KMS-11 (cell line): ENCODE measurements around the gene PLTP.
"Not testable (repeated sequence)": the region's sequence is repeated elsewhere in the genome, so short reads cannot be mapped to it uniquely, and the experiment has no call there.

Experiments
- H2AFZ ChIP-seq: fragments of 200-600 bp; sonication (generic); 2 replicates; pipeline ENCODE4 v1.6.1; 2016; ENCODE audit warnings: antibody characterized with exemption, mixed run types, low read depth
- H3K27ac ChIP-seq: fragments of 200-600 bp; sonication (generic); 2 replicates; pipeline ENCODE4 v1.6.1; 2016; ENCODE audit warnings: mild to moderate bottlenecking, mixed run types
- H3K27me3 ChIP-seq: fragments of 200-600 bp; sonication (generic); 2 replicates; pipeline ENCODE4 v1.6.1; 2017; ENCODE audit warnings: mild to moderate bottlenecking, low read depth, mixed run types, moderate library complexity; ENCODE audit not compliant: insufficient read depth
- H3K36me3 ChIP-seq: fragments of 200-600 bp; sonication (generic); 2 replicates; pipeline ENCODE4 v1.6.1; 2017; ENCODE audit warnings: mild to moderate bottlenecking, mixed run types; ENCODE audit not compliant: insufficient read depth
- H3K4me1 ChIP-seq: fragments of 200-600 bp; sonication (generic); 2 replicates; pipeline ENCODE4 v1.6.1; 2016; ENCODE audit warnings: mild to moderate bottlenecking, low read depth, mixed run types; ENCODE audit not compliant: poor library complexity, severe bottlenecking
- H3K4me2 ChIP-seq: fragments of 200-600 bp; sonication (generic); 2 replicates; pipeline ENCODE4 v1.7.0; 2016; ENCODE audit warnings: mild to moderate bottlenecking, mixed run types
- H3K4me3 ChIP-seq: fragments of 200-600 bp; sonication (generic); IDR thresholded peaks from 2 replicates; pipeline ENCODE4 v1.6.1; 2017; ENCODE audit warnings: low read depth, low read length, mixed read lengths; ENCODE audit not compliant: insufficient read depth
- H3K79me2 ChIP-seq: fragments of 200-600 bp; sonication (generic); 2 replicates; pipeline ENCODE4 v1.6.1; 2016; ENCODE audit warnings: low read depth, mixed run types; ENCODE audit not compliant: insufficient read depth
- H3K9ac ChIP-seq: fragments of 200-600 bp; sonication (generic); 2 replicates; pipeline ENCODE4 v1.6.1; 2016; ENCODE audit warnings: mild to moderate bottlenecking, mixed run types
- H4K20me1 ChIP-seq: fragments of 200-600 bp; sonication (generic); 2 replicates; pipeline ENCODE4 v1.6.1; 2016; ENCODE audit warnings: mild to moderate bottlenecking, mixed run types; ENCODE audit not compliant: insufficient read depth
- TF ChIP-seq, protein P1 (sequence below): fragments of 200-600 bp; sonication (generic); conservative IDR thresholded peaks from 2 replicates; pipeline ENCODE4 v1.6.1; 2017; ENCODE audit warnings: low read depth, mild to moderate bottlenecking, antibody characterized with exemption, low read length, moderate library complexity, mixed read lengths

Gene PLTP

DNA sequence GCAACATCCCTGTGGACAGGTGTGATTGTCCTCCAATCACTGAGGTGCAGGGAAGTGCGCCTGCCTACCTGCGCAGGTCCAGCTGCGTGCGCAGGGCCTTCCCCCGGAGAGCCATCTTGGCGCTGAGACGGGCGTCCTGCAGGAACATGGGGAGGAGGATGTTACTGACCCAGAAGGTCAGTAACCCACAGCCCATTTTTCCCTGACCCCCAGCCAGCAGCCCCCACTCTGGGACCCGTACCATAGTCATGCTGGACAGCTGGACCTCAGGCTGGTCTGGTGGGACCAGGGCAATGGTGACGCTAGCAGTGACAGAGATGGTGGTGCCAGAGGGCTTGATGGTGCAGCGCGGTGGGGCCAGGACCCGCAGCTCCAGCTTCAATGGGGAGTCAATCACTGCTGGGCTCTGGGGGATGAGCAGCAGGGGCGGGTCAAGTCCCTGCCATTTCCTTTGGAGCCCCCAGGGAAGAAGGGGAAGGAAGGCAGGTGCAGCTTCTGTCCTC lies 9.7 kb downstream of the PLTP start:
- Histone ChIP-seq H3K9ac (no peak overlapping the region), H3K27ac (no peak overlapping the region), H3K4me2 (no peak overlapping the region), H3K27me3 (no peaks in the 10 kb centered on the region), H3K4me3 (no peak overlapping the region), H3K4me1 (no peaks in the 10 kb centered on the region), H2AFZ (no peak overlapping the region), H3K36me3 (no peaks in the 10 kb centered on the region), H4K20me1 (no peaks in the 10 kb centered on the region), H3K79me2 (no peaks in the 10 kb centered on the region)
- TF ChIP-seq, protein P1, sequence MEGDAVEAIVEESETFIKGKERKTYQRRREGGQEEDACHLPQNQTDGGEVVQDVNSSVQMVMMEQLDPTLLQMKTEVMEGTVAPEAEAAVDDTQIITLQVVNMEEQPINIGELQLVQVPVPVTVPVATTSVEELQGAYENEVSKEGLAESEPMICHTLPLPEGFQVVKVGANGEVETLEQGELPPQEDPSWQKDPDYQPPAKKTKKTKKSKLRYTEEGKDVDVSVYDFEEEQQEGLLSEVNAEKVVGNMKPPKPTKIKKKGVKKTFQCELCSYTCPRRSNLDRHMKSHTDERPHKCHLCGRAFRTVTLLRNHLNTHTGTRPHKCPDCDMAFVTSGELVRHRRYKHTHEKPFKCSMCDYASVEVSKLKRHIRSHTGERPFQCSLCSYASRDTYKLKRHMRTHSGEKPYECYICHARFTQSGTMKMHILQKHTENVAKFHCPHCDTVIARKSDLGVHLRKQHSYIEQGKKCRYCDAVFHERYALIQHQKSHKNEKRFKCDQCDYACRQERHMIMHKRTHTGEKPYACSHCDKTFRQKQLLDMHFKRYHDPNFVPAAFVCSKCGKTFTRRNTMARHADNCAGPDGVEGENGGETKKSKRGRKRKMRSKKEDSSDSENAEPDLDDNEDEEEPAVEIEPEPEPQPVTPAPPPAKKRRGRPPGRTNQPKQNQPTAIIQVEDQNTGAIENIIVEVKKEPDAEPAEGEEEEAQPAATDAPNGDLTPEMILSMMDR: no peak

DNA sequence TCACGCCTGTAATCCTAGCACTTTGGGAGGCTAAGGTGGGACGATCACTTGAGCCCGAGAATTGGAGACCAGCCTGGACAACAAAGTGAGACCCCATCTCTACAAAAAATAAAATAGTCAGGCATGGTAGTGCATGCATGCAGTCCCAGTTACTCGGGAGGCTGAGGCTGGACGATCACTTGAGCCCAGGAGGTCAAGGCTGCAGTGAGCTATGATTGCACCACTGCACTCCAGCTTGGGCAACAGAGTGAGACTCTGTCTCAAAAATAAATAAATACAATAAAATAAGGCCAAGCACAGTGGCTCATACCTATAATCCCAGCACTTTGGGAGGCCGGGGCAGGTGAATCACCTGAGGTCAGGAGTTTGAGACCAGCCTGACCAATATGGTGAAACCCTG lies 10.6 kb downstream of the PLTP start:
- H3K79me2 ChIP-seq, H3K27me3 ChIP-seq, H3K4me3 ChIP-seq, H3K4me2 ChIP-seq, H3K9ac ChIP-seq, H4K20me1 ChIP-seq, H3K27ac ChIP-seq, H3K36me3 ChIP-seq, H2AFZ ChIP-seq, H3K4me1 ChIP-seq: not testable (repeated sequence)

DNA sequence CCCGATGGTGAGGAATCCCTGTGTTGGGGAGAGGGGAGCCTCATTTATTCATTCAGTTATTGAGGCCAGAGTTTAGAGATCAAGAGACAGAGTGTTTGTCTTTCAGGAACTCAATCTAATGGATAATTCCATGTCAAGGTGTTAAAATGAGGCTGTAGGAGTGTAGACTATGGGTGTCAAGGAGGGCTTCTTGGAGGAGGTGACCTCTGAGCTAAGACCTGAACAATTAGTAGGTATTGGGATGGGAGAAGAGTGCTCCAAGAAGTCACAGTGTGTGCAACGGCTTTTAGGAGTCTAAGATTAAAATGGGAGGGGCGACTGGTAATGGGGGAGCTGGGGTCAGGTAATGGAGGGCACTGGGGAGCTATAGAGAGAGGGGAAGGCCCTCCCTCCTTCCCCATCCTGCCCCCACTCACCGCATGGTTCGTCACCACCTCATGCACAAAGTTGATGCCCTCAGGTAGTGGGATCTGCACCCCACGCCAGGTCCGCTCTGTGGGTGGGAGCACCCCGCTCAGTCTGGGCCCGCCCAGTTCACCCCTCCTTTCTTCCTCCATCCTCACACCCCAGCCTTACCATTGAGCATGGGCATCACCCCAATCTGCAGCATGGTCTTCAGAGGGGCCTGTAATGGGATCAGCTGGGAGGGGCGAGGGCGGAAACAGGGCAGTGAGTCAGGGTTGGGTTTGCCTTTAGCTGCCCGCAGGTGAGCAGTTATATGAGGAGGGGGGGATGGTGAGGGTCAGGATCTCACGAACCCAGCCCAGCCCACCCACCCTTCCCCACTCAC lies 12.7 kb downstream of the PLTP start:
- no peak overlapping the region for H3K4me2 ChIP-seq
- H3K9ac ChIP-seq: no peak overlapping the region
- H3K4me3 ChIP-seq: no peak overlapping the region
- no peak overlapping the region for H2AFZ ChIP-seq
- H3K36me3 ChIP-seq: no peaks in the 10 kb centered on the region
- H4K20me1 ChIP-seq: no peaks in the 10 kb centered on the region
- TF ChIP-seq, protein P1: no peak
- H3K79me2 ChIP-seq: no peaks in the 10 kb centered on the region
- H3K4me1 ChIP-seq: no peaks in the 10 kb centered on the region
- H3K27ac ChIP-seq: no peak overlapping the region
- no peaks in the 10 kb centered on the region for H3K27me3 ChIP-seq

DNA sequence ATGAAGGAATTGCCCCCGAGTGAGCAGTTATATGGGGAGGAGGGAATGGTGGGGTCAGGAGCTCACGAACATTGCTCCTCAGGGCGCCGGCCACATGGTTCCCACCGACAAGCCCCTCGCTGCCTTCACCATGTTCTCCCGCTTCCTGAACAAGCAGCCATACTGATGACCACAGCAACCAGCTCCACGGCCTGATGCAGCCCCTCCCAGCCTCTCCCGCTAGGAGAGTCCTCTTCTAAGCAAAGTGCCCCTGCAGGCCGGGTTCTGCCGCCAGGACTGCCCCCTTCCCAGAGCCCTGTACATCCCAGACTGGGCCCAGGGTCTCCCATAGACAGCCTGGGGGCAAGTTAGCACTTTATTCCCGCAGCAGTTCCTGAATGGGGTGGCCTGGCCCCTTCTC lies 13.7 kb downstream of the PLTP start:
- Histone ChIP-seq H3K4me3 (no peak overlapping the region), H4K20me1 (no peaks in the 10 kb centered on the region), H3K9ac (no peak overlapping the region), H3K36me3 (no peaks in the 10 kb centered on the region), H2AFZ (no peak overlapping the region), H3K4me1 (no peaks in the 10 kb centered on the region), H3K79me2 (no peaks in the 10 kb centered on the region), H3K27ac (no peak overlapping the region), H3K27me3 (no peaks in the 10 kb centered on the region), H3K4me2 (no peak overlapping the region)
- TF ChIP-seq, protein P1: no peak

DNA sequence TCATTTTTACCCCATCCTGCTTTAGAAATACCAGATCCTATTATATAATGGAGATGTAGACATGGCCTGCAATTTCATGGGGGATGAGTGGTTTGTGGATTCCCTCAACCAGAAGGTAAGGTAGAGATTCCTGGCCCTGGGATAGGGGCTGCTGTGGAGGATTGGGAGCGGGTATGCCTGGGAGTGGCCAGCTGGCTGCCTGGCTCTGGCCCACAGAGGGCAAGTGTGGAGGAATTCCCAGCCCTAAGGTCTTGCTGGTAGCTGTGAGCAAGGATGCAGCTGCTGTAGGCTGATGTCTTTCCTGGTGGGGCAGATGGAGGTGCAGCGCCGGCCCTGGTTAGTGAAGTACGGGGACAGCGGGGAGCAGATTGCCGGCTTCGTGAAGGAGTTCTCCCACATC lies 14.3 kb downstream of the PLTP start:
- TF ChIP-seq, protein P1: no peak
- Histone ChIP-seq H3K79me2 (no peaks in the 10 kb centered on the region), H3K27me3 (no peaks in the 10 kb centered on the region), H2AFZ (no peak overlapping the region), H4K20me1 (no peaks in the 10 kb centered on the region), H3K4me2 (no peak overlapping the region), H3K36me3 (no peaks in the 10 kb centered on the region), H3K4me3 (no peak overlapping the region), H3K27ac (no peak overlapping the region), H3K9ac (no peak overlapping the region), H3K4me1 (peaks cover 4% of the 10 kb centered on the region)
